Calu3 (cell line): ENCODE data around the gene RNF187. TPM values are rescaled to one million over a fixed set of nuclear protein-coding genes. Genes with fewer than 3 reads are reported as not detected.

Experiments used
- BruUV-seq: library from RNA; stranded (reverse); fragments of 400-500 nt; replicated peaks from 2 replicates; lab custom pipeline; 2021; lab: Mats Ljungman, UMichigan
- CTCF ChIA-PET: fragments of 300-600 bp; sonication (Branson Sonifier 250); formaldehyde crosslinking; loops from one replicate; lab custom pipeline; 2022; ENCODE audit warnings: antibody characterized with exemption; lab: Charles Lee
- DNase-seq: peaks from one replicate; pipeline ENCODE4 v3.0.0; 2022
- H3K27ac Mint-ChIP-seq: one replicate; pipeline ENCODE4 v1.8.0; 2022; ENCODE audit warnings: mixed read lengths; ENCODE audit not compliant: unreplicated experiment
- H3K27me3 Mint-ChIP-seq: one replicate; pipeline ENCODE4 v1.8.0; 2022; ENCODE audit warnings: mixed read lengths; ENCODE audit not compliant: unreplicated experiment
- H3K36me3 Mint-ChIP-seq: one replicate; pipeline ENCODE4 v1.8.0; 2022; ENCODE audit warnings: mild to moderate bottlenecking, moderate library complexity, mixed read lengths; ENCODE audit not compliant: insufficient read depth, unreplicated experiment
- H3K4me1 Mint-ChIP-seq: one replicate; pipeline ENCODE4 v1.8.0; 2022; ENCODE audit warnings: mild to moderate bottlenecking, low read depth, mixed read lengths; ENCODE audit not compliant: unreplicated experiment
- H3K4me3 Mint-ChIP-seq: one replicate; pipeline ENCODE4 v1.8.0; 2022; ENCODE audit warnings: mild to moderate bottlenecking, low read depth, moderate library complexity, mixed read lengths; ENCODE audit not compliant: unreplicated experiment
- H3K9me3 Mint-ChIP-seq: one replicate; pipeline ENCODE4 v1.8.0; 2022; ENCODE audit warnings: low read depth, mixed read lengths; ENCODE audit not compliant: unreplicated experiment
- CTCF ChIP-seq: fragments of 200-600 bp; IDR thresholded peaks from one replicate; pipeline ENCODE4 v1.8.0; 2022; ENCODE audit warnings: antibody characterized with exemption; ENCODE audit not compliant: unreplicated experiment
- intact Hi-C: fragments of 100-400 bp; cut with micrococcal nuclease; formaldehyde crosslinking; loops from one replicate; pipeline ENCODE4 v1.10.0; 2022; ENCODE audit not compliant: unreplicated experiment
- microRNA-seq: library from miRNA; unstranded; fragments of <30 nt; microRNA quantifications from one replicate; pipeline ENCODE4 v1.2.0, GENCODE V29; 2022
- total RNA-seq: library from RNA; stranded (reverse); gene quantifications from 2 replicates; pipeline ENCODE4 v1.2.3, GENCODE V29; 2022

The RNF187 gene
- total RNA-seq, 1 experiment from 2014 or later: 87.1 TPM

- DNase-seq: no peak
- TF ChIP-seq CTCF: no peak
- no peak overlapping the region for H3K27ac Mint-ChIP-seq
- no peaks in the 10 kb centered on the region for H3K4me1 Mint-ChIP-seq
- no peaks in the 10 kb centered on the region for H3K36me3 Mint-ChIP-seq
- intact Hi-C loops: no loop called here
- no peaks in the 10 kb centered on the region for H3K9me3 Mint-ChIP-seq
- no peak overlapping the region for H3K4me3 Mint-ChIP-seq
- H3K27me3 Mint-ChIP-seq: peaks cover 56% of the 10 kb centered on the region
- BruUV-seq: no TSS peak
- CTCF ChIA-PET: no interaction called here
Measured at GRCh38 chr1:228543396-228543795, 56.2 kb downstream of the RNF187 start.

- H3K9me3 Mint-ChIP-seq: no peaks in the 10 kb centered on the region
- CTCF ChIA-PET: no interaction called here
- no peak for TF ChIP-seq CTCF
- H3K4me1 Mint-ChIP-seq: no peaks in the 10 kb centered on the region
- no peak for DNase-seq
- H3K27me3 Mint-ChIP-seq: peaks cover 57% of the 10 kb centered on the region
- BruUV-seq: no TSS peak
- H3K4me3 Mint-ChIP-seq: no peak overlapping the region
- no peak overlapping the region for H3K27ac Mint-ChIP-seq
- intact Hi-C loops: no loop called here
- no peaks in the 10 kb centered on the region for H3K36me3 Mint-ChIP-seq
Measured at GRCh38 chr1:228544021-228544850, 57.1 kb downstream of the RNF187 start.

GRCh38 chr1:228544921-228545591 lies 57.9 kb downstream of the RNF187 start:
- H3K4me3 Mint-ChIP-seq: no peak overlapping the region
- no peaks in the 10 kb centered on the region for H3K9me3 Mint-ChIP-seq
- intact Hi-C loops: no loop called here
- no peak for TF ChIP-seq CTCF
- CTCF ChIA-PET: no interaction called here
- H3K4me1 Mint-ChIP-seq: no peaks in the 10 kb centered on the region
- H3K27me3 Mint-ChIP-seq: peaks cover 66% of the 10 kb centered on the region
- no TSS peak for BruUV-seq
- H3K27ac Mint-ChIP-seq: no peak overlapping the region
- DNase-seq: no peak
- H3K36me3 Mint-ChIP-seq: no peaks in the 10 kb centered on the region

Small RNA genes within 50 kb of the gene (microRNA-seq; reads per million reads assigned to microRNA genes)
- not detected for gene MIR4666A

Other genes with a start within 250 kb of the RNF187 start
- gene TRIM11, start 80.5 kb upstream of the RNF187 start, total RNA-seq: 62.9 and 68.2 TPM in 2 replicates
- 2.3 and 3.8 TPM in 2 replicates for gene TRIM17, start 70.5 kb upstream of the RNF187 start, total RNA-seq
- 6.5 and 8.2 TPM in 2 replicates for gene RHOU, start 248.1 kb downstream of the RNF187 start, total RNA-seq